DMS153 treated with DMSO at 0.1 percent for 48 hours (cell line): ENCODE measurements around the gene LTB4R2.
A peak's percentile ranks its signal among the peaks of the same experiment; 100 is the strongest.
"Not testable (repeated sequence)": the region's sequence is repeated elsewhere in the genome, so short reads cannot be mapped to it uniquely, and the experiment has no call there.

ENCODE experiments used
- DNase-seq: peaks from one replicate; lab custom pipeline; 2025; ENCODE audit not compliant: unreplicated experiment; lab: John Stamatoyannopoulos, UW

LTB4R2 gene

GRCh38 chr14:24317141-24317928, 7.4 kb downstream of the LTB4R2 start:
- no peak for DNase-seq

GRCh38 chr14:24321212-24321975, 11.5 kb downstream of the LTB4R2 start:
- no peak for DNase-seq

- DNase-seq = no peak
Observed at GRCh38 chr14:24322672-24323071, 12.7 kb downstream of the LTB4R2 start.

GRCh38 chr14:24323341-24323740, 13.4 kb downstream of the LTB4R2 start:
- no peak for DNase-seq

- no peak for DNase-seq
Observed at GRCh38 chr14:24324024-24324423, 14.1 kb downstream of the LTB4R2 start.

- DNase-seq = no peak
Observed at GRCh38 chr14:24325041-24325530, 15.1 kb downstream of the LTB4R2 start.

GRCh38 chr14:24325963-24326362, 16.0 kb downstream of the LTB4R2 start:
- no peak for DNase-seq

GRCh38 chr14:24327303-24327702, 17.4 kb downstream of the LTB4R2 start:
- DNase-seq = no peak

- DNase-seq = not testable (repeated sequence)
Observed at GRCh38 chr14:24327914-24328313, 18.0 kb downstream of the LTB4R2 start.

GRCh38 chr14:24329073-24329663, 19.2 kb downstream of the LTB4R2 start:
- no peak for DNase-seq

GRCh38 chr14:24329736-24330135, 19.8 kb downstream of the LTB4R2 start:
- no peak for DNase-seq

GRCh38 chr14:24330973-24331674, 21.2 kb downstream of the LTB4R2 start:
- no peak for DNase-seq

GRCh38 chr14:24331731-24332267, 21.9 kb downstream of the LTB4R2 start:
- peak; percentile 60 for DNase-seq

GRCh38 chr14:24332268-24332993, 22.5 kb downstream of the LTB4R2 start:
- DNase-seq = peak; percentile 61

GRCh38 chr14:24334431-24335291, 24.7 kb downstream of the LTB4R2 start, which contains the start of gene ADCY4:
Gene ADCY4 (minus strand): TSS chr14:24335071. CDS start chr14:24334652, 419 bp downstream.
- no peak for DNase-seq

GRCh38 chr14:24335461-24336171, 25.7 kb downstream of the LTB4R2 start:
- no peak for DNase-seq

- DNase-seq = no peak
Observed at GRCh38 chr14:24337144-24337823, 27.3 kb downstream of the LTB4R2 start.

GRCh38 chr14:24337824-24338175, 27.9 kb downstream of the LTB4R2 start:
- no peak for DNase-seq
